Lung (tissue), 12 donors: Measurements from ENCODE around the gene SOX11. TPM values are rescaled to one million over a fixed set of nuclear protein-coding genes. Genes with fewer than 3 reads are reported as not detected.

Experiments used
- ATAC-seq: fragments of 200-7000 bp; cut with Tn5 transposase; one replicate; pipeline ENCODE4 v1.9.1; 2020; ENCODE audit warnings: moderate number of reproducible peaks; ENCODE audit not compliant: insufficient read depth, low FRiP score
- DNase-seq, 3 donors: peaks; one replicate each; pipeline ENCODE4 v3.0.0-alpha.2; 2013 to 2017
- H3K27ac ChIP-seq, 2 donors: one replicate each; pipeline ENCODE4 v1.5.1; 2013; ENCODE audit warnings: mild to moderate bottlenecking in 2 of 2, moderate library complexity in 2 of 2, control low read depth in 1 of 2, inconsistent platforms in 1 of 2, low read depth in 1 of 2, low read length in 1 of 2
- H3K27me3 ChIP-seq, 3 donors: one replicate each; pipeline ENCODE4 v1.5.1; 2013; ENCODE audit warnings: low read length in 2 of 3; ENCODE audit not compliant: control insufficient read depth in 3 of 3, insufficient read depth in 3 of 3
- H3K36me3 ChIP-seq, 4 donors: one replicate each; pipeline ENCODE4 v1.5.1; 2013; ENCODE audit warnings: low read length in 4 of 4, mild to moderate bottlenecking in 1 of 4, moderate library complexity in 1 of 4; ENCODE audit not compliant: control insufficient read depth in 4 of 4, insufficient read depth in 4 of 4
- H3K4me1 ChIP-seq, 5 donors: one replicate each; pipeline ENCODE4 v1.5.1; 2013; ENCODE audit warnings: low read length in 5 of 5, mild to moderate bottlenecking in 2 of 5, moderate library complexity in 1 of 5; ENCODE audit not compliant: control insufficient read depth in 5 of 5, insufficient read depth in 5 of 5
- H3K4me3 ChIP-seq: one replicate; pipeline ENCODE4 v1.5.1; 2013; ENCODE audit warnings: mild to moderate bottlenecking, control low read depth, moderate library complexity
- H3K9ac ChIP-seq, 2 donors: one replicate each; pipeline ENCODE4 v1.5.1; 2013; ENCODE audit warnings: low read length in 2 of 2, control low read depth in 1 of 2; ENCODE audit not compliant: insufficient read depth in 1 of 2
- H3K9me3 ChIP-seq, 4 donors: one replicate each; pipeline ENCODE4 v1.5.1; 2013; ENCODE audit warnings: low read length in 3 of 4, mild to moderate bottlenecking in 1 of 4, moderate library complexity in 1 of 4; ENCODE audit not compliant: control insufficient read depth in 4 of 4, insufficient read depth in 3 of 4
- WGBS, 2 donors: extraction: QIAGEN DNeasy Blood & Tissue Kit; methylation state at CpG; one replicate each; pipeline ENCODE4 v1.1.7; 2013; 5-methylcytosine and 5-hydroxymethylcytosine counted together
- polyA plus RNA-seq, 2 donors: library from polyadenylated mRNA; stranded (reverse); fragments of 200-250 nt; gene quantifications; one replicate each; pipeline ENCODE4 v1.2.1, GENCODE V29; 2013
- total RNA-seq, 2 donors: library from RNA; depleted of rRNA in 1 of 2; stranded (reverse); fragments of >200 nt in 1 of 2; gene quantifications; one replicate each; pipeline ENCODE4 v1.2.1, GENCODE V29; 2014 to 2021
- TF ChIP-seq, protein P1 (sequence below): IDR thresholded peaks from 2 replicates; pipeline ENCODE4 v1.5.1; 2012; ENCODE audit warnings: mild to moderate bottlenecking; ENCODE audit errors: control extremely low read depth, extremely low read depth
- donor health status: control.
- donor health status: control.
- donor health status: Bipolar disorder and iron deficiency.
- donor health status: healthy.
- donor health status: DM: yes; HTN: yes; CAD: no.

Gene SOX11
- total and polyA plus RNA-seq, 4 donors: 0.05 to 13.3 (median 0.06) TPM; not detected in 1

- no peak for ATAC-seq
- TF ChIP-seq, protein P1, sequence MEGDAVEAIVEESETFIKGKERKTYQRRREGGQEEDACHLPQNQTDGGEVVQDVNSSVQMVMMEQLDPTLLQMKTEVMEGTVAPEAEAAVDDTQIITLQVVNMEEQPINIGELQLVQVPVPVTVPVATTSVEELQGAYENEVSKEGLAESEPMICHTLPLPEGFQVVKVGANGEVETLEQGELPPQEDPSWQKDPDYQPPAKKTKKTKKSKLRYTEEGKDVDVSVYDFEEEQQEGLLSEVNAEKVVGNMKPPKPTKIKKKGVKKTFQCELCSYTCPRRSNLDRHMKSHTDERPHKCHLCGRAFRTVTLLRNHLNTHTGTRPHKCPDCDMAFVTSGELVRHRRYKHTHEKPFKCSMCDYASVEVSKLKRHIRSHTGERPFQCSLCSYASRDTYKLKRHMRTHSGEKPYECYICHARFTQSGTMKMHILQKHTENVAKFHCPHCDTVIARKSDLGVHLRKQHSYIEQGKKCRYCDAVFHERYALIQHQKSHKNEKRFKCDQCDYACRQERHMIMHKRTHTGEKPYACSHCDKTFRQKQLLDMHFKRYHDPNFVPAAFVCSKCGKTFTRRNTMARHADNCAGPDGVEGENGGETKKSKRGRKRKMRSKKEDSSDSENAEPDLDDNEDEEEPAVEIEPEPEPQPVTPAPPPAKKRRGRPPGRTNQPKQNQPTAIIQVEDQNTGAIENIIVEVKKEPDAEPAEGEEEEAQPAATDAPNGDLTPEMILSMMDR: no peak
- Histone ChIP-seq H3K36me3 (no peaks in the 10 kb centered on the region), H3K9me3 (no peaks in the 10 kb centered on the region), H3K4me1 (peaks cover 0 to 16% (median 0%) of the 10 kb centered on the region in 5 donors), H3K4me3 (no peak overlapping the region), H3K27ac (no peak overlapping the region), H3K27me3 (no peaks in the 10 kb centered on the region), H3K9ac (no peak overlapping the region)
- DNase-seq: no peak
Measured at GRCh38 chr2:5727235-5727634, 35.1 kb downstream of the SOX11 start.

DNA sequence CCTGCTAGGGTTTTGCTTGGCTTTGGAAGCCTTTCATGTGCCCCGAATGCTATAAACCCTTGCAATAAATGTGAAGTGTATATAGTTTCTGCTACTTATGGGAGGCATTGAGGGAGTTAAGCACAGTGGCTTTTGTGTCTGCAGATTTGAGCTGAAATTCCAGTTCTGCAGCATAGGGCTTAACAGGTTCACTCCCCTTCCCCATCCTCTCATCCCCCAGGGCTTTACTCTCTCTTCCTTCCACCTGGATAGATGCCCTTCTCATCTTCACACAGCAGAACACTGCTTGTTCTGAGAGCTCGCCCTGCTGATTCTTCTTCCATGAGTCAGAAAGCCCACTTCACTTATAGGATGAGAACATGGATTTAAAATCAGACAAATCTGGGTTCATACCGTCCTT lies 37.2 kb downstream of the SOX11 start:
- peak in 1 of 3 donors; percentile 53 for DNase-seq
- Histone ChIP-seq H3K27me3 (no peaks in the 10 kb centered on the region), H3K4me3 (no peak overlapping the region), H3K9ac (no peak overlapping the region), H3K27ac (no peak overlapping the region), H3K4me1 (peaks cover 0 to 16% (median 0%) of the 10 kb centered on the region in 5 donors), H3K9me3 (no peaks in the 10 kb centered on the region), H3K36me3 (no peaks in the 10 kb centered on the region)
- TF ChIP-seq, protein P1: no peak
- ATAC-seq: no peak
- 87% methylated on average over 3 of the region's 3 CpGs for WGBS, 2 donors

GRCh38 chr2:5730386-5730785 lies 38.2 kb downstream of the SOX11 start:
- ATAC-seq: no peak
- Histone ChIP-seq H3K27ac (no peak overlapping the region), H3K9me3 (no peaks in the 10 kb centered on the region), H3K36me3 (no peaks in the 10 kb centered on the region), H3K4me1 (peaks cover 0 to 13% (median 0%) of the 10 kb centered on the region in 5 donors), H3K27me3 (no peaks in the 10 kb centered on the region), H3K9ac (no peak overlapping the region), H3K4me3 (no peak overlapping the region)
- 78 to 92% methylated on average over 2 of the region's 2 CpGs for WGBS, 2 donors
- peak in 1 of 3 donors; percentile 39 for DNase-seq
- TF ChIP-seq, protein P1: no peak

DNA sequence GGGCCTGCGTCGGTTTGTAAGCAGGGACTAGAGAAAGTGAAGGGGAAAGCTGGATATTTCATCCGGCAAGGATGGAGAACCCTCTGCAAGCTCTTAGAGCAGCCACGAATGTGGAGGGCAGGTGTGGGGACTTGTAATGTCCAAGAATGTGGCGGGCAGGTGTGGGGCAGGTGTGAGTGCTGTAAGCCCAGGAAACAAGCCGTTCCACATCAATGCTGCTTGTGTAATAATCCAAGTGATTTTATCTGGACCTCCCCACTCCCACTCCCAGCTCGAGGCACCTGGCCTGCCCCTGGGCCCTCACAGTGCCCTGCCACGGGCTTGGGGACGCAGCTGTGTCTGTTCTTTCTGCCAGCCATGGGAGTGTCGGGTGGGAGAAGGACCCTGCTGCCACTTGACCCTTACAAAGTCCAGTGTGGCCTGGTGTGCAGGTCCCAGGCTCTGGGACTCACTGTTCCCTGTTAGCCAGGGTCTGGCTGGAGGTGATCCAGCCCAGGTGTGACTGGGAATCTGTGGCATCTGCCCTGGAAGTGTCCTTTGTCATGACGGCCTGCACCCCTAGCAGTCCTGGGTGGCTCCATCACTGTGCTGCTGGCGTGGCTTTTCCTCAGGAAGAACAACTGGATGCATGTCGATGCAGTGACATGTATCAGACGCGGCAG lies 42.8 kb downstream of the SOX11 start:
- WGBS, 2 donors: 83 to 84% methylated on average over 15 of the region's 15 CpGs
- no peaks in the 10 kb centered on the region for H3K9me3 ChIP-seq
- peaks cover 0 to 9% (median 2%) of the 10 kb centered on the region in 5 donors for H3K4me1 ChIP-seq
- no peaks in the 10 kb centered on the region for H3K27me3 ChIP-seq
- TF ChIP-seq, protein P1: no peak
- DNase-seq: no peak
- H3K9ac ChIP-seq: no peak overlapping the region
- ATAC-seq: no peak
- no peaks in the 10 kb centered on the region for H3K36me3 ChIP-seq
- H3K4me3 ChIP-seq: no peak overlapping the region
- no peak overlapping the region for H3K27ac ChIP-seq
